Measurements from ENCODE around the gene CEL.

- TF ChIP-seq CTCF (IDR thresholded peaks at IDR 0.05) (no peak), POLR2A (IDR thresholded peaks at IDR 0.05) (no peak)
Observed at GRCh38 chr9:133057006-133057405, 4.8 kb upstream of the CEL start.
